HG02840 (cell line): ENCODE data around the gene LSM2.
"Not testable (repeated sequence)": the region's sequence is repeated elsewhere in the genome, so short reads cannot be mapped to it uniquely, and the experiment has no call there.

Source experiments
- ATAC-seq: cut with Tn5 transposase; IDR thresholded peaks from one replicate; pipeline ENCODE4 v1.9.1; 2021; ENCODE audit warnings: mild to moderate bottlenecking, moderate library complexity, moderate number of reproducible peaks; ENCODE audit not compliant: unreplicated experiment, low FRiP score

LSM2 gene

DNA sequence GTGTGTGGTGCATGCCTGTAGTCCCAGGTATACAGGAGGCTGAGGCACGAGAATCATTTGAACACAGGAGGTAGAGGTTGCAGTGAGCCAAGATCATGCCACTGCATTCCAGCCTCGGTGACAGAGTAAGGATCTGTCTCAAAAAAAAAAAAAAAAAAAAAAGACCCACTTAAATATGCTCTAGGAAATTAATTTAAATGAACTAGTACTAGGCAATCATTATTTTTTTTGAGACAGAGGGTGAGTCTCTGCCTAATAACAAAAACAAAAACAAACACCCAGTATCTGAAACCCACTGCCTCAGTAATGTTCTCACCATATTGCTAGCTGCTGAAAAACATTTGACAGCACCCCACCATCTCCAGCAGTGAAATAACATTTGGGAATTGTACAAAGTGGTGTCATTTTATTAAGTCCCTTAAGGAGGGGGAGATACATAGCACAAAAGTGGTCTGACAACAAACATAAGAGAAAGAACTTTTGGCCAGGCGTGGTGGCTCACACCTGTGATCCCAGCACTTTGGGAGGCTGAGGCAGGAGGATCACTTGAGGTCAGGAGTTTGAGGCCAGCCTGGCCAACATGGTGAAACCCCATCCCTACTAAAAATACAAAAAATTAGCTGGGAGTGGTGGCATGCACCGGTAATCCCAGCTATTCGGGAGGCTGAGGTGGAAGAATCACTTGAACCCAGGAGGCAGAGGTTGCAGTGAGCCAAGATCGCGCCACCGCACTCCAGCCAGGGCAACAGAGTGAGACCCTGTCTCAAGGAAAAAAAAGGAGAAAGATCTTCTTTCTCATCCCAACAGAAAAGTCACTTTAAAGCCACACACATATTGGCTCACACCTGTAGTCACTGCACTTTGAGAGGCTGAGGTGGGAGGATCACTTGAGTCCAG is 5.5 kb downstream of the LSM2 start:
- not testable (repeated sequence) for ATAC-seq

DNA sequence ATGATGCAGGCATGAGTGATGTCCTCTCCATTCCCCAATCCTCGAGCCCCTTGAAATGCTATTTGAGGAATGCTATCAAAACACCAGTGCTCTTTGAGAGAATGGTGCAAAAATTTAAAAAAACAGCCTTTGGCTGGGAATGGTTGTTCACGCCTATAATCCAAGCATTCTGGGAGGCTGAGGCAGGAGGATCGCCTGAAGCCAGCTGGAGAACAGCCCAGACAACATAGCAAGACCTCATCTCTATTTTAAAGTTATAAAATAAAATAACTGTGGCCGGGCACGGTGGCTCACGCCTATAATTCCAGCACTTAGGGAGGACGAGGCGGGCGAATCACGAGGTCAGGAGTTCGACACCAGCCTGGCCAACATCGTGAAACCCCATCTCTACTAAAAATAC is 7.0 kb downstream of the LSM2 start:
- no peak for ATAC-seq

DNA sequence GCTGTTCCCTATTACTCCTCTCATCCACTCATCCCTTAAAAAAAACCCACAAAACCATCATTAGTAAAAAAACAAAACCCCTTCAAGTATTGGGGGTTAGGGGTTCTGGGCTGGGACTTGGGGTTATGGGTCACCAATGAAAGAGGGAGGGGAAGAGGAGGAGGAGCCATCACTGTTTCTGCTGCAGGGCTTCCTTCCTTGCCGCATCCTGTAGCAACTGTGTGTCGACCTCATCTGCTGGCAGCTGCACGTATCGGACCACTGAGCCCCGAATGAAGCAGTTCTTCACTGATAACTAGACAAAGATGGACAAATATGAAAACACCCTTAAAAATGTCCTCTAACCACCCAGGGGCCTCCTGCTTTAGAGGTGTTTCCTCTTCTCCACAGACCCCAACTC is 9.2 kb downstream of the LSM2 start:
- no peak for ATAC-seq

DNA sequence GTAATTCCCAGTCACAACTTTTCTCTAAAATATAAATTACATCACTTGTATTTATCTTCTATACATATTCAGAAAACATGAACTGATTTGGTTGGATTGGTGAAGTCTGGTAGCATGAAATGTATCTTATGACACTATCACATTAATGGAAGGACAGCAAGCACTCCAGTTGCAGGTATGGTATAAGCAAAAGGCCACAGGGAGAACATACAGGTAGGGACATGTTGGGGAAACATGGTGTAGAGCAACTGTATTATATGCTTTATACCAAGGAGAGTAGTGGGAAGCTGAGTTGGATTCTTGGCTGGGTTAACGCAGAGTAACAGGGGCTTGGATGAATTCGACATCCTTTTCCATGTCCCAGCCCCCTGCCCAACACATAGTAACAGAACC is 9.8 kb downstream of the LSM2 start:
- no peak for ATAC-seq

DNA sequence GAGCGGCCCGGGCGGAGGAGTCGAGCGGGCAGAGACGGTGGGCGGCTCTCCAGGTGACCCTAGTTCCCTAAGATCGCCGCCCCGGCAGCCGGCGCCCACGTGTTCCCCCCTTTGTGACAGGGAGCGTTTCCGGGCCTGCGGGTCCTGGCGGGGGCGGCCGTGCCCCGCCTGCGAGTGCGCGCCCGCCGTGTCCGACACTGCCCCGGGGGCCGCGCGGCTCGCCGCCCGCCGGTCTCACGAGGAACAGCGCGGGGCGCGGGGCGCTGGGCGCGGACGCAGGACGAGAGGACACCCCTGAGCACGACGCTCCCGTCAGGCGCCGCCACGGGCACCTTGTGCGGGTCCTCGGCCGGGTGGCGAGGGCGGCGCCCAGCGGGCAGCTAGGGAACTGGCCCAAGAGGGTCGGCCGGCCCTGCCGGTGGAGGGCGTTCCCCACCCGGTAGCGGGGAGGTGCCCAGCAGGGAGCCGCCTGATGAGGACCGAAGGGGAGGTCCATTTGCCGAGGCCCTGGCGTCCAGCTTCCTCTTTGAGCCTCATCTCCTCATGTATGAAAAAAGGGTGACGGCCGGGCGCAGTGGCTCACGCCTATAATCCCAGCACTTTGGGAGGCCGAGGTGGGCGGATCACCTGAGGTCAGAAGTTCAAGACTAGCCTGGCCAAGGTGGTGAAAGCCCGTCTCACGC is 11.0 kb downstream of the LSM2 start, which contains the start of gene VARS1:
VARS1 (minus strand) TSS at position 137 of the 683 bp plus-strand sequence. CDS start 535 bp downstream, outside the sequence.
- no peak for ATAC-seq

DNA sequence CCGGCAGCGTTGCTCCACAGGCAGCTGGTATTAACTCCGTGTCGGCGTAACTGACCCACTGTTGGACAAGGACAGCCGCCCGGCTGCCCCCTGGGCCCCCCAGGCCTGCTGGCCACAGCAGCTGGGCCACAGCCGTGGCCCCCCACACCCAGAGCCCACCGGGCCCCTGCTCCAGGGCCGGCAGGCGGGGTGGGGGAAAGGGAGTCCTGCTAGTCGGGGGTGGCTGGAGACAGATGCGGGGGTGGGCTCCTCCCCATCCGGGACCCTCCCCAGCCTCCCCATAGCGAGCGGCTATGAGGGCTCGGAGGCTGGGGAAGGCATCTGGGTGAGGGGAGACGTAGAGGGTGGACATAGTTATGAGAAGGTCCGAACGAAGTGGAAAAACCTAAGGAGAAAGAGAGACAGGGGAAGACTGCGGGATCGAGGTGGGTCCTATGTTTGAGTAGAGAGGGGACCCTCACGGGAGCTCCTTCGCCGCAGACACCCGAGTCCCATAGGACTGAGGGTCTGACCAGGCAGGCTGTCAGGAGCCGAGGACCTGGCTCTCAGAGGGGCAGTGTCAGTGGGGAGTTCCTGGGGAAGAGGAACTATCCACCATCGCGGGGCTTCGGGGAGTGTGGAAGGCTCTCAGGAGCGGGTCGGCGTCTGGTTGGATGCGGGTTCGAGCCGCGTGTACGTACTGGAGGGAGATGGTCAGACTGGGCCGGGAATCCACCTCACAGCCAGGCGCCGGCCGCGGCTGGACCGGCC is 11.7 kb downstream of the LSM2 start:
- ATAC-seq, result no peak

DNA sequence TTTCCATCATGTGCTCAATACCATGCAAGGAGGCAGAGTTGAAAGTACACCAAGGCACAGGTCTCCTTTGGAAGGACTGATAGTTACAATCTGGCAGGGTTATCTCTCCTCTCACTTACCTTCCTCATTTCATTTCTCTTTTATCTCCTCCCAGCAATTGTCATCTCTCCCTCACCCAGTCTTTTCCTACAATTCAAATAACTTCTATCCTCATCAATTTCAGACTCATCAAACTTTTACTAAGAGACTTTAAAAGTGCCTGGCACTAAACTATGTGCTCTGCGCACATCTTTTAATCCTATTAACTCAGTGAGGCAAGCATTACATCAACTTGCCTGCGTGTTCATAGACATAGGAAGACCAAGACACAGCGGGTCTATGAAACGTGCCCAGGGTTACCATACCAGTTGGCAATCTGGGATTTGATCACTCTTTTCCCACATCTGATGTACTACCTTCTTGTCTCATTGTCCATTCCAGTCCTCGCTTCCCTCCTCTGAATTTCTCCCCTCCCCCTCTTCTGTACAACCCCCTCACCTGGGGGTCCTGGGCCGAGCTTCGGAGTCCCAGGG is 12.4 kb downstream of the LSM2 start:
- no peak for ATAC-seq

DNA sequence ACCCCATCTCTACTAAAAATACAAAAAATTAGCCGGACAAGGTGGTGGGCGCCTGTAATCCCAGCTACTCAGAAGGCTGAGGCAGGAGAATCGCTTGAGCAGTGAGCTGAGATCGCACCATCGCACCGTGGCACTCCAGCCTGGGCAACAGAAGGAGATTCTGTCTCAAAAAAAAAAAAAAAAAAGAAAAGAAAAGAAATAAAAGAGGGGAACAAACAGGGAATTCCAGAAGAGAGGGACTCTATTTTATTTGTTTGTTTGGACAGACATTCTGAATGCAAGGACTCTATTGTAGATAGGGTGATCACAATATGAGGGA is 12.9 kb downstream of the LSM2 start:
- not testable (repeated sequence) for ATAC-seq

DNA sequence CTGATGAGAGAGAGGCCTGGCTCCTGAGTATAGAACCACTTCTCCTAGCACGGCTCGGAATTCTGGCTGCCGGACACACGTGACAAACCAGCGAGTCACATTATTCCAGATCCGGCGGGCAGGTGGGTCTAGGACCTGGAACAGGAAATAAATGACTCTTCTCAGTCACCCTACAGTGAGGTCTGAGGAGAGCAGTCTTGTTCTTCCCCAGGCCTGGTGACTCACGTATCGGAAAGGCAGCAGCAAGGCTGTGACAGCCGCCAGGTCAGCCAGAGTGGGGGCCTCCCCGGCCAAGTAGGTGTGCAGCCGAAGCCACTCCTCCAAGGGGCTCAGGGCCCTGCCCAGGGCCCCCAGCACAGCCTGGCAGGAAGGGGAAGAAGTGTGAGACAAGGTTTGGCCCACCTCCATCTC is 14.0 kb downstream of the LSM2 start:
- ATAC-seq, result no peak

DNA sequence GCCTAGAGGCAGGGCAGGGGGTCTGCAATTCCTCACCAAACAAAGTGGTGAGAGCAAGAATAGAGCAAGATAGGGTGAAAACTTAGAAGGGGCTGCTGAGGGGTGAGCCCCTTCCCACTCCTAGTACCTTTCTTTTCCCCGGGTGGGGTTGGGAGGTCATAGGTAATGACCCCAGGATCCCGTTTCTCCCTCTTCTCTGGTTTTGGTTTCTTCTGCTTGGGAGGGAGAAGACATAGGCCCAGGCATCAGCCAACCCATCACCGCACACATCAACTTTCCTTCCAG is 14.7 kb downstream of the LSM2 start:
- no peak for ATAC-seq

DNA sequence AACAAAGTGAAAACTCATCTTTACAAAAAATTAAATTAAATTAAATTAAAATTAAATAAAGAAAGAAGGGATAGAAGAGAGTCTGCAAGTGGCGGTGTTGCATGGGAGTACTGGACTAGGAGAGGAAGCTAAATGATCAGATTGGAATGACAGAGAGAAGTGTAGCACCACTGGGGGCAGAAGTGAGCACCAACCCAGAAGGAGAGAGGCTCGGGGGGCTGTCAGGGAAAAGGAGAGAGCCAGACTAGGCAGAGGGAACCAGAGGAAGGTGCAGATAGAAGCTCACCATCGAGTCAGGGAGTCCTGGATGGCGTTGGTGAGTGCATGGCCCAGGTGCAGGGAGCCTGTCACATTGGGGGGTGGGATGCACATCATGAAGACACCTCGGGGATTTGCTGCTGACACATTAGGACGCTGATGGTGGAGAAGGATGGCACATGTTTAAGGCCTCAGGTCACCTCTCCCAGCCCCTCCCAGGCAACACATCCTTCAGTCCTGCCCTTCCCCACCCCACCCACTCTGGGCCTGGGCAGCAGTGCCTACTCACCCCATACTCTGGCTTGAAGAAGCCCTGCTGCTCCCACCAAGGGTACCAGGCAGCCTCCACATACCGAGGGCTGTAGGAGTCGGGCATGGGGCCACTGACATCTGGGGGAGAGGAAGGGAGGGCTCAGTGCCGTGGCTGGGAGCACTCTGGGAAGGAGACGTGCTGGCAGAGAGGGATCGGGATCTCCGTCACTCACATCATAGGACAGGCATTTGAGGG is 15.3 kb downstream of the LSM2 start:
- ATAC-seq, result no peak

DNA sequence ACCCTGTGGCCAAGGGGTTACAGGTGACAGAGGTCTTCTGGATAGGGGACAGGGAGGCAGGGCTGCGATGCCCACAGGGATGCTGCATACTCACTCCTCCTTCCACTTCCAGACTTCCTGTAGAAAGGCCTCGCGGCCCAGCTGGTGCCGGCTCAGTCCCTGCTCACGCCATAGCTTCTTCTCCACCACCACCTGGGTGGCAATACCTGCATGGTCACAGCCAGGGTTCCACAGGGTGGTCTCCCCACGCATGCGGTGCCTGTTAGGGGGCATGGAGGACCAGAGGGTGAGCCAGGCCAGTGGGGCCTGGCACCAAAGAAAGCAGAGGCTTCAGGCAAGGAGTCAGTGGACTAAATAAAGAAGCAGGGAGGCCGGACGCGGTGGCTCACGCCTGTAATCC is 21.3 kb downstream of the LSM2 start:
- ATAC-seq, result no peak

DNA sequence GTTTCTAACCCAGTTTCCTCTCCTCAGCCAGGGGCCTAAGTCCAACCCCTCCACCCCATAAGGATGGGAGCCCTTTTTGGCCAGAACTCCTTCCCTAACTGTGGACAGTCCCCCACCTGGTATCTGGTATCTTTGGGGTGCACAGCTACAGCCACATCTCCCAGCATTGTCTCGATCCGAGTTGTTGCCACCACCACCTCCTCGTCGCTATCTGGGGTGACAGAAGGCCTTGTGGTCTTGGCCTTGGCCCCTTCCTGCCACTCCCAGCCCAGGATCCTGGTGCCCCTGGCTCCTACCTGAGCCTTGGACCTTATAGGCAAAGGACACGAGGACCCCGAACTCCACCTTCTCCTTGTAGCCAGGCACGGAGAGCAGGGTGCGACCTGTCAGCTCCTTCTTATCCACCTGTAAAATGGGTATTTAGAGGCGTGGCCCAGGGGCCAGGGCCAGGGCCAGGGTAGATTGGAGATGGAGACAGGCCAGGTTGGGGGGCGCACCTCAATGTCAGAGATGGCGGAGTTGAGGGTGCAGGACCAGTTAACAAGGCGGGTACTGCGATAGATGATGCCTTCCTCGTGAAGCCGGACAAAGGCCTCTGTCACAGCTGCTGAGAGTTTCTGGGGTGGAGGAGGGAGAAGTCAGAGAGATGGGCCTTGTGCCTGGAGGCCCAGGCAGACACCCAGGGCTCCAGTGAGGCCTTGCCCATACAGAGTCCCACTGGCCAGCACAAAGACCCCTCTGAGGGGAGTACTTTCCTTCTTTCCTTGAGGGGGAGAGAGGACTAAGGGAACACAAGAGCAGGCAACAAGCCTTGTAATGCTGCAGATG is 22.5 kb downstream of the LSM2 start:
- no peak for ATAC-seq

DNA sequence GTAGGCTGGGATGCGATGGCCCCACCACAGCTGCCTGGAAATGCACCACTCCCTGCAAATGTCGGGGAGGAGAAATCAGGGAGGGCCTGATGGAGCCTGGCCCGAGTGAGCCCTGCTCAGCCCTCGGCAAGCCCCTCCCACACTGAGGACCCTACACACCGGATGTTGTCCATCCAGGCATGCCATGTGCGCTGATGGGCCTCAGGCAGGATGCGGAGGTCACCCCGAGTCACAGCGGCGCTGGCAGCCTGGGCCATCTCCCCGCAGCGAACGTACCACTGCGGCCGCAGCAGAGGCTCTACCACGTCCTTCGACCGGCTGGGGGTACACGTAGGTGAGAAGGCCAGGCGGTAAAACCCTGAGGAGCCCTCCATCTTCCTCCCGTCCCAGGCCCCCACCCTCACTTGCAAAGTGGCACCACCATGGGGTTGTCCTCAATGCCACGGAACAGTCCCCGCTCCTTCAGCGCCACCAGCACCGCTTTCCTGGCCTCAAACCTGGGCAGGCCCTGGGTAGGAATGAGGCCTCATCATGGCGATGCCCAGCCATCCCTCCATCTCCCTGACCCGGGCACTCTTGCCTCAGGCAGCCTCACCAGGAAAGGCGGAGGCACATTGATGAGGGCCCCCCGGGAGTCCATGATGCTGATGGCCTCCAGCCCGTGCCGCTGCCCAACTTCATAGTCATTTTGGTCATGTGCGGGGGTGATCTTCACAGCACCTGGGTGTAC is 24.5 kb downstream of the LSM2 start:
- no peak for ATAC-seq

DNA sequence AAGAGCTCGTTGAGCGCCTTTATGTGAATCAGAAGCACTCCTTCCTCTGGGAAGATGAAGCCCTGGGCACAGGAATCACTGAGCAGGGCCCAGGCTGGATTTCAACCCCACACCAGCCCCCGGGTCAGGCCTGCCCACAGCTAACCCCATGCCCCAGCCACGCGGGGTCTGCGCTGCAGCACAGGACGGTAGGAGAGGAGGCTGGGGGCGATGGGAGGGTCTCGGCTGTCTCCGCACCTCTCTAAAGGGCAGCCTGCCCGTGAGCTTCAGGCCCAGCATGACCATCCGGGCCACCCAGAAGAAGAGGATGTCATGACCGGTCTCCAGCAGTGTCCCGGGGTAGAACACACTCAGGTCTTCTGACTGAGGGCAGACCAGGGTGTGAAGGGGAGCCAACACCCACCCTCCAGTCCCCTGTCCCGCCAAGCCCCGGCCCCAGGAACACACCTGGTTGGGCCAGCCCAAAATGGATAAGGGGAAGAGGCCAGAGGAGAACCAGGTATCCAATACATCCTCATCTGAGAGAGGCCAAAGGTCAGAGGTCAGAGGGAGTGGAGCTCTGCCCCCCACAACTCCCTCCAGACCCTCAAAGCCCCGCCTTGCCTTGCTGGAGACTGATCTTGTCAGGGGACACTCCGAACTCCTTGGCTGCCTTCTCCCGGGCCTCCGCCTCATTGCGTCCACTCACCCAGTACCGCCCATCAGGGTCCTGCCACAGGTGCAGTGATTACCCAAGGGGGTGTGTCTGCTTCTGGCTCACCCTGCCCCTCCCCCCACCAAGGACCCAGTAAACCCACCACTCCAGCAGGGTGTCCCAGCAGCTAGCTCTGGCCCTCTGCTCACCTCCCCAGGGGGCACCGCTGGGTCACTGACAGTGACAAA is 25.3 kb downstream of the LSM2 start:
- no peak for ATAC-seq

DNA sequence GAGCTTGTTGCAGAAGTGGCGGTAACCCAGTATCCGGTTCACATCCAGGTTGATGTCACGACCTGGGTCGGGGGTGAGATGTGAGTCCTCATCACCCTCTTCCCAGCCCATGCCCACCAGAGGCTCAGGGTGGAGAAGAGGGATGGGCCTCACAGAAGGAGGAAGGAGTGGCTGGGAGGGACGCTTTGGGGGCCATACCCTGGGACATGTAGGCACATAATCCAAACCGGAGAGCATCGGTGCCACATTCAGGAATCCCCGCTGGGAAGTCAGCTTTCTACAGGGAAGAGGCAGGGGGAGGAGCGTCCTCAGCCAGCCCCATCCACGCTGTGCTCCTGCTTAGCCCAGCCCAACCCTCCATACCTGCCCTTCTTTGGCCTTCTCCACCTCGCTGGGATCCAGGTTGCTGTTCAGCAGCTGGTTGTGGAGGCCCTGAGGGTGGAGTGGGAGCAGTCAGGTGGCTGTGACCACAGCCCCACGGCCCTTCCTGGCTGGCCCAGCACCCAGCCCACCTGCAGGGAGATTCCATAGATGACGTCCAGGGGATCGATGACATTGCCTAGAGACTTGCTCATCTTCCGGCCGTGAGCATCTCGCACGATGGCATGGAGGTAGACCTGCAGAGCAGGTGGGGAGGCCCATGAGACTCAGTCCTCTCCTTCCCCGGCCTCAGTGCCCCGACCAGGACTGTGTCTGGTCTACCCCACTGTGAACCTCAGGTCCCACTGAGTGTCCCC is 26.1 kb downstream of the LSM2 start:
- no peak for ATAC-seq

DNA sequence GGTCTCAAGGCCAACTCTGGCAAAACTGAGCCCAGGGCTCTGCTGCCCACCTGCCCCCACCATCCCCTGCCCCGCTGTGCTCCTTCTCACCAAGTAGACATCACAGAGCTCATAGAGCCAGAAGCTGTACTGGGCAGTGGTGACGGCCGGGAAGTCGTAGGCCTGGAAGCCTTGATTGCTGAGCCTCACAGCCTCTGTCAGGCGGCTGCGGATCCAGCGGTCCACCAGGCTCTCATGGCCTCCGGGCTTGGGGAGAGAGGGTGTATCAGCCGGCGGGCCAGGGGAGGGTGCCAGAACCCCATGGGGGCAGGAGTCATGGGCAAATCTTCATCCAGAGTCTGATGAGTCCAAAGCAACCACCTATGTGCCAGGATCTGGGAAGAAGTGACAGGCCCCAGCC is 26.9 kb downstream of the LSM2 start:
- no peak for ATAC-seq
